Raji (cell line): Measurements from ENCODE around the gene UVRAG.

Experiments used
- POLR2A ChIP-seq: IDR thresholded peaks from 2 replicates; pipeline ENCODE4 v1.6.1; 2011; ENCODE audit warnings: low read depth, low read length, control low read depth; ENCODE audit not compliant: insufficient read depth

UVRAG gene

DNA sequence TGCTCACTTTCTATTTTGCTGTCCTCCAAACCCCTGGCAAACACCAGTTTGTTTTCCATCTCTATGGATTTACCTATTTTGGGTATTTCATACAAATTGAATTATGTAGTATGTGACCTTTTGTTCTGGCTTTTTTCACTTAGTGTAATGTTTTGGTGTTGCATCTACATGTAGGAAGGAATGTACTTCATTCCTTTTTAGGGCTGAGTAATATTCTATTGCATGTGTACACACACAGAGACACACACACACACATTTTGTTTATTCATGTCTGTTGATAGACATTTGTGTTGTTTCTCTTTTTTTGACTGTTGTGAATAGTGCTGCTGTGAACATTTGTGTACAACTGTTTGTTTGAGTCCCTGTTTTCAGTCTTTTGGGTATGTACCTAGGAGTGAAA, 90.4 kb downstream of the UVRAG start:
- TF ChIP-seq POLR2A: no peak

DNA sequence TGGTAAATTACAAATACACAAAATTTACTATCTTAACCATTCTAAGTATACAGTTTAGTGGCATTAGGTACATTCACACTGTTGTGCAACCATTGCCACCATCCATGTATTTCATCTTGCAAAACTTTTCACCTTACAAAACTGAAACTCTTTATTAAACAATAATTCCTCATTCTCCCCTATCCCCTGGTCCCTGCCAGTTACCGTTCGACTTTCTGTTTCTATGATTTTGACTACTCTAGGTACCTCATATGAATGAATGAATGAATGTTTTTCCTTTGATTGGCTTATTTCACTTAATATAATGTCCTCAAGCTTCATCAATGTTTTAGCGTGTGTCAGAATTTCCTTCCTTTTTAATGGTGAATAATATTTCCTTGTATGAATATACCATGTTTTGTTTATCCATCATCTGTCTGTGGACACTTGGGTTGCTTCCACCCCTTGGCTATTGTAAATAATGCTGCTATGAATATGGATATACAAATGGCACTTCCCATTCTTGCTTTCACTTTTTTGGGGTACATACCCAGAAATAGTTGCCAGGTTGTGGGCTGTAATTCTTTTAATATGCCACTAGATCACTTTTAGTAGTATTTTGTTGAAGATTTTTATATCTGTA, 93.0 kb downstream of the UVRAG start:
- TF ChIP-seq POLR2A: no peak

DNA sequence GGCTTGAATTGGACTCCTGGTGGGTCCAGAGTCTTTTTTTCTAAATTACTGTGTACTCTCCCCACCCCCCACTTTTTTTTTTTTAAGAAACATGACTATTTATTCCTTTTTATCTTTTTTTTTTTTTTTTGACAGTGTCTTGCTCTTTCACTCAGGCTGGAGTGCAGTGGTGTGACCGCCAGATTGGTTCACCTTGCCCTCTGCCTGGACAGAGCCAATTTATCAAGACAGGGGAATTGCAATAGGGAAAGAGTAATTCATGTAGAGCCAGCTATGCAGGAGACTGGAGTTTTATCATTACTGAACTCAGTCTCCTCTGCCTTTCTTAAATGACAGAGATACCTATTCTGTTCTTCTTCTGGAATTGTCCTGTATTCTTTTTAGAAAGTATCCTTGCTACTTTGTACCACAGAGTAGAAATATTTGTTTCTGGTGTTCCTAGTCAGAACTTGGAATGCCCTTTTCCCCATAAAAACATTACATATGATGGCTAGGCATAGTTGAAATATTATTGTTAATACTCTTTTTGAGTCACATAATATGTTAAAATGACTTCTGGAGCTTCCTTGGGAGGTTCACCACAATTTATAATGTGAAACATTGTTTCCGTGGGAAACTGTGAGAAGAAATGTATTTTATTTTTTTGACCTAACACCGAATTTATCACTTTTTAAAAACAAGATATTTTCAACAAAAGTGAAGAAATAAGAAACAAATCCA, 95.6 kb downstream of the UVRAG start:
- no peak for TF ChIP-seq POLR2A

DNA sequence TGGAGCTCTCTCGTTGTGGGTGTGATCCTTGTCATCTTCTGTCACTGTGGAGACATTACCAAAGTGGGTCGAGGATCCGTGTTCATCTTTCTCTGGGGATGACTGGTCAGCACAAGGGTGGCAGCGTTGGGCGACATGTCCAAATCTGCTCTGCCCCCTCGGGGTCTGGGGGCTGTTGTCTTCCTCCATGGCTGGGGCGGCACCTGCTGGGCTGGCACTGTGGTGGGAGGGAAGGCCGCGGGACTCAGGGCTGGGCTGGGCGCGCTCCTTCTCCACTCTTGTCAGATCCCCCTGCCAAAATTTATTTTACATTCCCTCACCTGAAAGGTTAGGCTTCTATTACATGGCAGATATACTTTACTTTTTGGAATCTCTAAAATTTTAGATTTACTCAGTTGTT, 96.4 kb downstream of the UVRAG start:
- no peak for TF ChIP-seq POLR2A

DNA sequence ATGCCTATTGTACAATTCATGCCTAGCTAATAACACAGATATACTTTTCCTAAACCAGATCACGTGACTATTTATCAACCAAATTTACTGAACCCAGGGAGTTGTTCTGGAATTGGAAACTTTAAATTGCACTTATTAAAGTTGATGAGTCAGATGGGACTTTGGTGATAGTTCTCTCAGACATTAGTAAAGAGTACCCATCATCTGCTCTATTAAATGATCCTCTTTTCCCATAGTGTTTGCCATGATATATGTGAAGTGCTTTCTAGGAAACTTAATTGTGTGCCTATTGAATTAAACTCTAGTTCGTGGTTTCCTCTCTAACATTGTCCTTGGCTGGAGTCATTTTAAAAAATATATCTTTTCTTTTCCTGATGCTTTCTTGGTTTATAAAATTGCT, 99.0 kb downstream of the UVRAG start:
- TF ChIP-seq POLR2A: no peak

DNA sequence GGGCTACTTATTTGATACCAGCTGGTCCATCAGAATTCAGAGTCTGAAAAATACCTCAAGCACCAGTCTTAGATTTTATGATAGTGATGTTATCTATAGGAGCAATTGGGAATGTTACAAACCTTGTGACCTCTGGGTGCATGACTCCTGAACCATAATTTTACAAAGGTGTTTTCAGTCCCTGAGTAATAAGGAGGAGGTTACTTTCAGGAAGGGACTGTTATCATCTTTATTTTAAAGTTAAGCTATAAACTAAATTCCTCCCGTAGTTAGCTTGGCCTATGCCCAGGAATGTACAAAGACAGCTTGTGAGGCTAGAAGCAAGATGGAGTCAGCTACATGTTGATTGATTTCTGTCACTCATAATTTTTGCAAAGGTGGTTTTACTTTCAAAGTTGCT, 101.9 kb downstream of the UVRAG start:
- TF ChIP-seq POLR2A: no peak

DNA sequence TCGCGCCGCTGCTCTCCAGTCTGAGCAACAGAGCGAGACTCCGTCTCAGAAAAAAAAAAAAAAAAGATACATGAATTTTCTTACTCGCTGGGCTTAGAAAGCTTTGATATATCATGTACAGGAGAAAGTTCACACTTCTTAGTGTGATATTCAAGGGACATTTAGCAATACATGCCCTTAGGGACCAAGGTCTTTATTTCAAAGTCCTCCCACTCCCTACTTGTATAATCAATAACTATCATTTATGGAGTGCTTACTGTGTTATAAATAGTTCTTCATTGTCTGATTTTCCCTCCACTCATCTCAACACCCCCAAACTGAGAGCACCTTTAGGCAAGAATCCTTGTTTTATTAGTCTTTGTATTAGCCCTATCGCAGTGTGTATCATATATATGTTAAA, 103.3 kb downstream of the UVRAG start:
- no peak for TF ChIP-seq POLR2A

DNA sequence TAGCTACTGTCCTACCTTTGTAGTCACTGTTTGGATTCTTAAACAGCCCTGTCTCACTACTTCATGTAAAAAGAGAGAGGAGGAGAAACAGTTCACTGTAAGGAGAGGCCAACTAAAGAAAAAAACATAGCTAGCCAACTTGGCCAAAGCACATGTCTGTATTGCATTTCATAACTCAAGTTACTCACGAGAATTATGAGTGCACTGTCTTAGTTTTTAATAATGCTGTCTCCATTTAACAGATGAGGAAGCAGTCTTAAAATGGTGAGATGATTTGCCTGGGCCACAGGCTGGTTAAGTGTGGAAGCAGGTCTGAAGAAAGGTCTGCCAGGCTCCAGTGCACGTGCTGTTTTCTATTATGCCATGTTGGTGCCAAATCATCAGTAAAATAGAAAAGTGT, 104.5 kb downstream of the UVRAG start:
- no peak for TF ChIP-seq POLR2A

DNA sequence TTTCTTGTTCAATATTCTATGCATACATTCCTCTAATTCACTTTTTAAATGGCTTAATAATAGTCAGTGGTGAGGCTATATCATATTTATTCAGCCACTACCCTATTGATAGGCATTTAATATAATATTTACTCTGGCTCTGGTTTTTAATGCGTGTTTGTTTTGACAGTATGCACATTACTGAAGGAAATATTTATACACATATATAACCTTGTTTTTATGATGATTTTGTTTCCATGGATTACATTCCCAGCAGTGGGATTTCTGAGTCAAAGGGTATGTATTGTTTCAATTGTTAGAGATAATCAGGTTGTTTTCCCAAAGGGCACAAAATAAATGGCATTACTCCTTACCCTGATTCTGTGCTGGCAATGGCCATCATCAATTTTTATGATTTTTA, 105.8 kb downstream of the UVRAG start:
- no peak for TF ChIP-seq POLR2A

DNA sequence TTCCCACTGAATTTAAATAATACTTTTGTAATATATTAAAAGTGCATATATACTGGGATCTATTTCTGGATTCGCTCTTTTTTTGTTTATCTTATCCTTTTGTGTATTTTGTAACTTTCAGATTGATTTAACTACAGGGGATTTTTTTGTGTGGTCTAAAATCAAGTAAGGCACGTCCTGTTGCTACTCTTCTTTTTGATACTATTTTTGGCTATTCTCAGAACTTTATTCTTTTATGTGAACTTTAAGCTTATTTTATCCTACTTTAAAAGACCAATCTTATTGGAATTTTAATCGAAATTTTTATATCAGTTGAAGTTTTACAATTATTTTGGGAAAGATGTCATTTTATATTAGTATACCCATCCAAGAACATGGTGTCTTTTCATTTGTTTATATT, 106.8 kb downstream of the UVRAG start:
- no peak for TF ChIP-seq POLR2A

DNA sequence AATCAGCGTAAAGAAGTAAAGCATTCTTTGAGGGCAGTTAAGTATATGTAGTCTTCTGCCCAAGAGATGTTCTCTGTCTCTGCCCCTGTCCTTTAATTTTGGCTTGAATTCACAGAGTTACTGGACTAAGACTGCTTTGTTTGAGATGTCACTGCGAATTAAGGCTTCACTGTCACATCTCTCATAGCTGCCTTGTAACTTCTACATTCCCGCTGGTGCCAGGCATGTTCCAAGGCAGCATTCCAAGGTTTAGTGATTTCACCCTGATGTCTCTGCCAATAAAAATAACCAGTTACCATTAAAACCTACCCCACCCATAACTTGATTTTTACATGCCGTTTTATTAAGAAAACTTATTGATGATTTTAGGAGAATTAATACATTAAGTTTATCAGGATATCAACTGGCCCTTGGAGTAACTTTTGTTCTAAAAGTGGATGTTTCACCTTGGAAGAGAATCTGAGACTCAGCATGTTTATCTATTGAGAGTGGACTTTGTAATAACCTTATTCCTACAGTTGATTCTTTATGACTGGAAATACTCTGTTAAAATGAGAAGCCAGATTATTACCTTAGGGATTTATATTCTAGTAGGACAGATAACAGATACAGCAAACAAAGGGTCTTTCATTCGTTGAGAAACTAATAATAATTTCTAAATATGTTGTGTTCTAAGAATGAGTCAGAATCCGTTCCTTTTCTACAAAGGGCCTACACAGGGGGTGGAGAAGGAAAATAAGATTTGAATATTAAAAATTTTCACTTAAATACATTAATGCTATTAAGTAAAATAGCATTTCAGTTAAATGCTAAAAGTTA, 110.2 kb downstream of the UVRAG start:
- TF ChIP-seq POLR2A: no peak

DNA sequence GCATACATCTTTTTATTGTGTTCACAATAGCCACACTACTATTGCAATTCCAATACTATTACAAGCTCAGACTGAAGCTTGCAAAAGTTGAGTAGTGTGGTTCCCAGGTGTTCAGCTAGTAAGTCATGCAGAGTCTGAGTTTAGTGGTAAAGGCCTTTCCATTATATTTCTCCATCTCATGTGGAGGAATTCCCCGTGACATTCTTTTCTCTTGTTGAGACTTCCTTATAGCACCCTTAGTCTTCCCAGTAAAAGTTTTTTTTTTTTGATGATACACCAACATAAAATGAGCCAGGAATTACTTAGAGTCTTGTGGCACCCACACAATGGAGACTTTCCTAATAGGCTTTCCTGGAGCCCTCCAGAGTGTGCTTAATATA, 110.8 kb downstream of the UVRAG start:
- no peak for TF ChIP-seq POLR2A

DNA sequence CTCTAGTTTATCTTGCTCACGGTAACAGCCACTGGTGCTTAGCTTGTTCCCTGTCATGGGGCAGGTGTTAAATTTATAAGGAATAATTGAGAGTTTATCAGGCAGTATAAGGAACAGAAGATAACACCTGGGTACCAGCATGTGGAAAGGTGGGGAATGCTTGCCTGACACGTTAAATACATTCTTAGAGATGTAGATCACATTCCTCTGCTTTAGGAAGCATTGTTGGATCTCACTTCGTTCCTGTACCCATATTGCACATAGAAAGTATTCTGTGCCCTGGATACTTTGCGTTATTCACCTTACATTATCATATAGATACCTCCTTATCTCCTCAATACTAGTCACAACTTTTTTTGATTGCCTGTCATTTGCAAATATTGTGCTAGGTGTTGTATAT, 114.7 kb downstream of the UVRAG start:
- no peak for TF ChIP-seq POLR2A

DNA sequence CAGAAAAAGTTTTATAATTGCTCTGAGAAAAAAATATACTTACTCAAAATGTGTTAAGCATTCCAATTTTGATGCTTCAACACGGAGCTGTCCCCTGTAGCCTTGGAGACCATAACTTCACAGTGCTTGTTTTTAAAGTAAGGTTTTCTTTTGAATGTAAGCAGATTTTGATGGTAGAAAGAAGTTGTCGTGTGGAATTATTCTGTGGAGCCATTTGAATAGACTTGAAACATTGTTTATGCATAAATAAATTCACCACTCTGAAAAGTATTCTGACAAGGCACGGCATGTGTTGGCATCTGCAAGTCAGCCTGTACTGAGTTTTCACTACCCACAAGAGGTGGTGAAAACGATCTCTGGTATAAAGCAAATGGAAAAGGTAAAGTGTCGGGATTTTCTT, 115.5 kb downstream of the UVRAG start:
- TF ChIP-seq POLR2A: no peak

DNA sequence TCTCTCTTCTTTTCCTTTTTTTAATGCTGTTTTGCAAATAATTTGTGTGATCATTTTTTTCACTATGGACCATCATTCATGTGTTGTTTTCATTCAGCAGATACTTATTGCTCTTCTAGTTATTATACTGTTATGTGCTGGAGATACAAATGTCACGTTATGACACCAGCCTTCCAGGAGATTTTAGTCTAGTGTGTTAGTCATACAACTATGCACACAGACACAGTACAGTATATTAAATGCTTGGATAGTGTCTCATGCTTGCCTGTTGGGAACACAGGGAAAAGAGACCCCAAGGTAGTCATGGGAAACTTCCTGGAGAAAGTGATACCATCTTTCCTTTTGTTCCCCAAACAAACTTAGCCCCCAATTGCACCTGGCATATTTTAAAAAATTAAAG, 116.1 kb downstream of the UVRAG start:
- no peak for TF ChIP-seq POLR2A

DNA sequence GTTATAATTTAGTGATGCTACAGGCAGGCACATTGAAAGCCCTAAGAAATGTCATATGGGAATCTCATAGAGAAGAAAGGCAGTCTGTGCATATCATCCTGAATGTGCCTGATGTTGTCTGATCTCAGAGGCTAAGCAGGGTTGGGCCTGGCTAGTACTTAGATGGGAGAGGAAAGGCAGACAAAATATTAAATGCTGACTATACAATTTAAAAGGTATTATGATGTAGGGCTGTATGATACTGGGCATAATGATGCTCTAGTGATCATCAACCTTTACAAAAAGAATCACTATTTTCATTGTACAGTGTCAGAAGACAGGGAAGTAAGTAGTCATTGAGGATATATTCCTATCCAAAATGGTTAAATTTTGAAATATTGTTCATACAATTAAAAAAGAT, 119.8 kb downstream of the UVRAG start:
- TF ChIP-seq POLR2A: no peak
